ENCODE data around the gene FADS1.

Gene FADS1

DNA sequence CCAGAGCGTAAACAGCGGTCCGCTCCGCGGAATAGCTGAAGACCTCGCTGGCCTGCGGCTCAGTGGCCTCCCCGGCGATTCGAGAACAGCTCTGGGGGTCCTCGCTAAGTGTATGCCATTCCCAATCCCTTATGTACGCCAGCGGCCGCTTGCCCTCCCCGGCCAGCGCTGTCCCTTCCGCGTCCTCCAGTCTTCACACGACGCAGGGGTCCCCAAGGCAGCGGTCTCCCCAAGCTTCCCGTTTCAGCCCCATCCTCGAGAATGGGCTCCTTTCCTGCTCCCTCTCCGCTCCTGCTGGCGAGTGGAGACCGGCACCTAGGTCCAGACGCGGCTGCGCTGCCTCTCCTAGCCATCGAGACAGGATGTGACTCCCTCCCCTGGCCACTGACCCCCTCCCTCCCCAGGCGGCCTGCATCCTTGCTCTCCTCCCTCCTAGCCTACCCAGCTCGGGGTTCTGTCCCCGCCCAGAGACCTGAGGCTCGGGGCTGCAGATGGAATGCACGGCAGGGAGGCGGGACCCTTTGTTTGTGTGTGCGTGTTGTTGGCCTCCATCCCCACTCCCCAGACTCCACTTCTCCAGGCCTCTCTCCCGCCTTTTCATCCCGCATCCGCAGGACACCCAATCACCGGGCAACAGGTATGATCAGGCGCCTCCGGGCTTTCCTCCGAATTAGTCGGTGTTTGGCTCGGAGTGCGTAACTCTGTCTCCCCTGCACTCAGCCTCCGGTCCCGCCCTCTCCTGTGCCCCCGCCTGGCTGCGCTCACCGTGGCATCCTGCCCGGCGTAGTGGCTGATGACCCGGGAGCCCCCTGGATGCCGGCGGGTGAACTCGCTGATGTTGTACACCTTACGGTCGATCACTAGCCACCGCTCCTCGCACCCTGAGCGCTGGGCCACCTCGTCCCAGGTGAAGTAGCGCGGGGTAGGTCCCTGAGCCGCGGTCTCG, 740 bp downstream of the FADS1 start:
- peak; percentile 57 for ATAC-seq
- TF ChIP-seq ZNF70 (CRISPR knock-in tag; IDR thresholded peaks at IDR 0.05) (no peak), TOX (CRISPR knock-in tag; IDR thresholded peaks at IDR 0.05; ENCODE audit: borderline replicate concordance) (no peak), GLIS3 (CRISPR knock-in tag; IDR thresholded peaks at IDR 0.05) (no peak), ZFP3 (CRISPR knock-in tag; IDR thresholded peaks at IDR 0.05) (no peak), ARNTL (CRISPR knock-in tag; IDR thresholded peaks at IDR 0.05; ENCODE audit: borderline replicate concordance, low read depth) (no peak), TCF4 (CRISPR knock-in tag; IDR thresholded peaks at IDR 0.05; ENCODE audit: borderline replicate concordance) (no peak), CSRNP3 (CRISPR knock-in tag; IDR thresholded peaks at IDR 0.05) (no peak), RARB (CRISPR knock-in tag; IDR thresholded peaks at IDR 0.05) (no peak), ZFP30 (CRISPR knock-in tag; IDR thresholded peaks at IDR 0.05) (no peak), ZNF565 (CRISPR knock-in tag; conservative IDR thresholded peaks at IDR 0.05; ENCODE audit: low read depth) (no peak), ESRRG (CRISPR knock-in tag; IDR thresholded peaks at IDR 0.05) (no peak), ISL1 (CRISPR knock-in tag; IDR thresholded peaks at IDR 0.05) (no peak)
- TF ChIP-seq, protein P1, sequence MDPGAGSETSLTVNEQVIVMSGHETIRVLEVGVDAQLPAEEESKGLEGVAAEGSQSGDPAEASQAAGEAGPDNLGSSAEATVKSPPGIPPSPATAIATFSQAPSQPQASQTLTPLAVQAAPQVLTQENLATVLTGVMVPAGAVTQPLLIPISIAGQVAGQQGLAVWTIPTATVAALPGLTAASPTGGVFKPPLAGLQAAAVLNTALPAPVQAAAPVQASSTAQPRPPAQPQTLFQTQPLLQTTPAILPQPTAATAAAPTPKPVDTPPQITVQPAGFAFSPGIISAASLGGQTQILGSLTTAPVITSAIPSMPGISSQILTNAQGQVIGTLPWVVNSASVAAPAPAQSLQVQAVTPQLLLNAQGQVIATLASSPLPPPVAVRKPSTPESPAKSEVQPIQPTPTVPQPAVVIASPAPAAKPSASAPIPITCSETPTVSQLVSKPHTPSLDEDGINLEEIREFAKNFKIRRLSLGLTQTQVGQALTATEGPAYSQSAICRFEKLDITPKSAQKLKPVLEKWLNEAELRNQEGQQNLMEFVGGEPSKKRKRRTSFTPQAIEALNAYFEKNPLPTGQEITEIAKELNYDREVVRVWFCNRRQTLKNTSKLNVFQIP (CRISPR knock-in tag; IDR thresholded peaks at IDR 0.05; ENCODE audit: borderline replicate concordance, low read depth), result no peak
- TF ChIP-seq, protein P2, sequence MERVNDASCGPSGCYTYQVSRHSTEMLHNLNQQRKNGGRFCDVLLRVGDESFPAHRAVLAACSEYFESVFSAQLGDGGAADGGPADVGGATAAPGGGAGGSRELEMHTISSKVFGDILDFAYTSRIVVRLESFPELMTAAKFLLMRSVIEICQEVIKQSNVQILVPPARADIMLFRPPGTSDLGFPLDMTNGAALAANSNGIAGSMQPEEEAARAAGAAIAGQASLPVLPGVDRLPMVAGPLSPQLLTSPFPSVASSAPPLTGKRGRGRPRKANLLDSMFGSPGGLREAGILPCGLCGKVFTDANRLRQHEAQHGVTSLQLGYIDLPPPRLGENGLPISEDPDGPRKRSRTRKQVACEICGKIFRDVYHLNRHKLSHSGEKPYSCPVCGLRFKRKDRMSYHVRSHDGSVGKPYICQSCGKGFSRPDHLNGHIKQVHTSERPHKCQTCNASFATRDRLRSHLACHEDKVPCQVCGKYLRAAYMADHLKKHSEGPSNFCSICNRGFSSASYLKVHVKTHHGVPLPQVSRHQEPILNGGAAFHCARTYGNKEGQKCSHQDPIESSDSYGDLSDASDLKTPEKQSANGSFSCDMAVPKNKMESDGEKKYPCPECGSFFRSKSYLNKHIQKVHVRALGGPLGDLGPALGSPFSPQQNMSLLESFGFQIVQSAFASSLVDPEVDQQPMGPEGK (CRISPR knock-in tag; IDR thresholded peaks at IDR 0.05; ENCODE audit: borderline replicate concordance), result no peak; the same call in 1 of the 2 replicates
- TF ChIP-seq, protein P3, sequence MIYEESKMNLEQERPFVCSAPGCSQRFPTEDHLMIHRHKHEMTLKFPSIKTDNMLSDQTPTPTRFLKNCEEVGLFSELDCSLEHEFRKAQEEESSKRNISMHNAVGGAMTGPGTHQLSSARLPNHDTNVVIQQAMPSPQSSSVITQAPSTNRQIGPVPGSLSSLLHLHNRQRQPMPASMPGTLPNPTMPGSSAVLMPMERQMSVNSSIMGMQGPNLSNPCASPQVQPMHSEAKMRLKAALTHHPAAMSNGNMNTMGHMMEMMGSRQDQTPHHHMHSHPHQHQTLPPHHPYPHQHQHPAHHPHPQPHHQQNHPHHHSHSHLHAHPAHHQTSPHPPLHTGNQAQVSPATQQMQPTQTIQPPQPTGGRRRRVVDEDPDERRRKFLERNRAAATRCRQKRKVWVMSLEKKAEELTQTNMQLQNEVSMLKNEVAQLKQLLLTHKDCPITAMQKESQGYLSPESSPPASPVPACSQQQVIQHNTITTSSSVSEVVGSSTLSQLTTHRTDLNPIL (CRISPR knock-in tag; IDR thresholded peaks at IDR 0.05; ENCODE audit: low read depth), result no peak

- no peak for TF ChIP-seq SNAI2 (CRISPR knock-in tag; IDR thresholded peaks at IDR 0.05)
- TF ChIP-seq CSRNP3 (CRISPR knock-in tag; IDR thresholded peaks at IDR 0.05), result no peak
- TF ChIP-seq ZNF8 (CRISPR knock-in tag; IDR thresholded peaks at IDR 0.05), result no peak
- TF ChIP-seq, protein P3 (CRISPR knock-in tag; IDR thresholded peaks at IDR 0.05; ENCODE audit: low read depth), result 0 out of 2 replicates have a peak, but pooled peaks have one; percentile 43
- TF ChIP-seq, protein P4, sequence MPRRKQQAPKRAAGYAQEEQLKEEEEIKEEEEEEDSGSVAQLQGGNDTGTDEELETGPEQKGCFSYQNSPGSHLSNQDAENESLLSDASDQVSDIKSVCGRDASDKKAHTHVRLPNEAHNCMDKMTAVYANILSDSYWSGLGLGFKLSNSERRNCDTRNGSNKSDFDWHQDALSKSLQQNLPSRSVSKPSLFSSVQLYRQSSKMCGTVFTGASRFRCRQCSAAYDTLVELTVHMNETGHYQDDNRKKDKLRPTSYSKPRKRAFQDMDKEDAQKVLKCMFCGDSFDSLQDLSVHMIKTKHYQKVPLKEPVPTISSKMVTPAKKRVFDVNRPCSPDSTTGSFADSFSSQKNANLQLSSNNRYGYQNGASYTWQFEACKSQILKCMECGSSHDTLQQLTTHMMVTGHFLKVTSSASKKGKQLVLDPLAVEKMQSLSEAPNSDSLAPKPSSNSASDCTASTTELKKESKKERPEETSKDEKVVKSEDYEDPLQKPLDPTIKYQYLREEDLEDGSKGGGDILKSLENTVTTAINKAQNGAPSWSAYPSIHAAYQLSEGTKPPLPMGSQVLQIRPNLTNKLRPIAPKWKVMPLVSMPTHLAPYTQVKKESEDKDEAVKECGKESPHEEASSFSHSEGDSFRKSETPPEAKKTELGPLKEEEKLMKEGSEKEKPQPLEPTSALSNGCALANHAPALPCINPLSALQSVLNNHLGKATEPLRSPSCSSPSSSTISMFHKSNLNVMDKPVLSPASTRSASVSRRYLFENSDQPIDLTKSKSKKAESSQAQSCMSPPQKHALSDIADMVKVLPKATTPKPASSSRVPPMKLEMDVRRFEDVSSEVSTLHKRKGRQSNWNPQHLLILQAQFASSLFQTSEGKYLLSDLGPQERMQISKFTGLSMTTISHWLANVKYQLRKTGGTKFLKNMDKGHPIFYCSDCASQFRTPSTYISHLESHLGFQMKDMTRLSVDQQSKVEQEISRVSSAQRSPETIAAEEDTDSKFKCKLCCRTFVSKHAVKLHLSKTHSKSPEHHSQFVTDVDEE (CRISPR knock-in tag; IDR thresholded peaks at IDR 0.05), result 0 out of 2 replicates have a peak, but pooled peaks have one; percentile 21
- no peak for TF ChIP-seq ZNF70 (CRISPR knock-in tag; IDR thresholded peaks at IDR 0.05)
- TF ChIP-seq ZFP30 (CRISPR knock-in tag; IDR thresholded peaks at IDR 0.05), result peak; percentile 30; the same call in 1 of the 2 replicates
- ATAC-seq, result peak; percentile 85
These were observed 1.6 kb downstream of the FADS1 start for GRCh38 chr11:61814958-61815789.

Data from SK-N-SH treated with all-trans-retinoic acid at 6 μM for 48 hours (cell line).